Suprapubic skin (tissue), 4 donors: ENCODE results near the gene AIMP1. TPM values are rescaled to one million over a fixed set of nuclear protein-coding genes. Genes with fewer than 3 reads are reported as not detected.

Source experiments
- DNase-seq, 2 donors: peaks; one replicate each; pipeline ENCODE4 v3.0.0-alpha.2; 2019; ENCODE audit warnings: low spot score in 2 of 2
- H3K27ac ChIP-seq: fragments of 200-600 bp; sonication (generic); one replicate; pipeline ENCODE4 v1.5.1; 2019
- H3K27me3 ChIP-seq: fragments of 200-600 bp; sonication (generic); one replicate; pipeline ENCODE4 v1.5.1; 2019
- H3K36me3 ChIP-seq: fragments of 200-600 bp; sonication (generic); one replicate; pipeline ENCODE4 v1.5.1; 2019
- H3K4me1 ChIP-seq: fragments of 200-600 bp; sonication (generic); one replicate; pipeline ENCODE4 v1.5.1; 2019
- H3K4me3 ChIP-seq: fragments of 200-600 bp; sonication (generic); one replicate; pipeline ENCODE4 v1.5.1; 2019; ENCODE audit warnings: mild to moderate bottlenecking
- H3K9me3 ChIP-seq: fragments of 200-600 bp; sonication (generic); one replicate; pipeline ENCODE4 v1.5.1; 2019
- EP300 ChIP-seq: sonication (generic); formaldehyde crosslinking; IDR thresholded peaks from one replicate; pipeline ENCODE4 v1.6.1; 2017; ENCODE audit warnings: antibody characterized with exemption
- POLR2A ChIP-seq, 2 donors: fragments of 450-650 bp; IDR thresholded peaks; one replicate each; pipeline ENCODE4 v1.6.1; 2017; ENCODE audit warnings: antibody characterized with exemption in 2 of 2, mild to moderate bottlenecking in 2 of 2, moderate library complexity in 2 of 2
- POLR2AphosphoS5 ChIP-seq, 3 donors: sonication (generic); formaldehyde crosslinking; IDR thresholded peaks; one replicate each; pipeline ENCODE4 v1.6.1; 2017; ENCODE audit warnings: antibody characterized with exemption in 3 of 3
- WGBS: methylation state at CpG from one replicate; pipeline ENCODE4 v1.1.5; 2018; 5-methylcytosine and 5-hydroxymethylcytosine counted together
- total RNA-seq, 4 donors: library from RNA; depleted of rRNA; stranded (reverse); fragments of >200 nt; gene quantifications; one replicate each; pipeline ENCODE4 v1.1.0, GENCODE V29; 2016
- TF ChIP-seq, protein P1 (sequence below), 2 donors: fragments of 200-600 bp in 1 of 2; fragments of 450-650 bp in 1 of 2; sonication (generic) in 1 of 2; IDR thresholded peaks; one replicate each; pipeline ENCODE4 v1.5.1; 2016 to 2019; ENCODE audit warnings: antibody characterized with exemption in 2 of 2, mild to moderate bottlenecking in 1 of 2, moderate library complexity in 1 of 2

AIMP1 gene
- total RNA-seq, 4 donors from 2014 or later, result 17.0 to 26.6 (median 20.5) TPM

GRCh38 chr4:106302062-106302438, 14.3 kb upstream of the AIMP1 start:
- no peaks in the 10 kb centered on the region for H3K9me3 ChIP-seq
- H3K27me3 ChIP-seq, result no peaks in the 10 kb centered on the region
- H3K4me3 ChIP-seq, result no peak overlapping the region
- TF ChIP-seq, protein P1, sequence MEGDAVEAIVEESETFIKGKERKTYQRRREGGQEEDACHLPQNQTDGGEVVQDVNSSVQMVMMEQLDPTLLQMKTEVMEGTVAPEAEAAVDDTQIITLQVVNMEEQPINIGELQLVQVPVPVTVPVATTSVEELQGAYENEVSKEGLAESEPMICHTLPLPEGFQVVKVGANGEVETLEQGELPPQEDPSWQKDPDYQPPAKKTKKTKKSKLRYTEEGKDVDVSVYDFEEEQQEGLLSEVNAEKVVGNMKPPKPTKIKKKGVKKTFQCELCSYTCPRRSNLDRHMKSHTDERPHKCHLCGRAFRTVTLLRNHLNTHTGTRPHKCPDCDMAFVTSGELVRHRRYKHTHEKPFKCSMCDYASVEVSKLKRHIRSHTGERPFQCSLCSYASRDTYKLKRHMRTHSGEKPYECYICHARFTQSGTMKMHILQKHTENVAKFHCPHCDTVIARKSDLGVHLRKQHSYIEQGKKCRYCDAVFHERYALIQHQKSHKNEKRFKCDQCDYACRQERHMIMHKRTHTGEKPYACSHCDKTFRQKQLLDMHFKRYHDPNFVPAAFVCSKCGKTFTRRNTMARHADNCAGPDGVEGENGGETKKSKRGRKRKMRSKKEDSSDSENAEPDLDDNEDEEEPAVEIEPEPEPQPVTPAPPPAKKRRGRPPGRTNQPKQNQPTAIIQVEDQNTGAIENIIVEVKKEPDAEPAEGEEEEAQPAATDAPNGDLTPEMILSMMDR (IDR thresholded peaks at IDR 0.05), result no peak
- TF ChIP-seq EP300 (no peak), POLR2A (IDR thresholded peaks at IDR 0.05) (no peak), POLR2AphosphoS5 (IDR thresholded peaks at IDR 0.05) (no peak)
- H3K36me3 ChIP-seq, result peaks cover 6% of the 10 kb centered on the region
- DNase-seq, result no peak
- no peaks in the 10 kb centered on the region for H3K4me1 ChIP-seq
- H3K27ac ChIP-seq, result no peak overlapping the region
- 91% methylated on average over 4 of the region's 4 CpGs for WGBS

DNA sequence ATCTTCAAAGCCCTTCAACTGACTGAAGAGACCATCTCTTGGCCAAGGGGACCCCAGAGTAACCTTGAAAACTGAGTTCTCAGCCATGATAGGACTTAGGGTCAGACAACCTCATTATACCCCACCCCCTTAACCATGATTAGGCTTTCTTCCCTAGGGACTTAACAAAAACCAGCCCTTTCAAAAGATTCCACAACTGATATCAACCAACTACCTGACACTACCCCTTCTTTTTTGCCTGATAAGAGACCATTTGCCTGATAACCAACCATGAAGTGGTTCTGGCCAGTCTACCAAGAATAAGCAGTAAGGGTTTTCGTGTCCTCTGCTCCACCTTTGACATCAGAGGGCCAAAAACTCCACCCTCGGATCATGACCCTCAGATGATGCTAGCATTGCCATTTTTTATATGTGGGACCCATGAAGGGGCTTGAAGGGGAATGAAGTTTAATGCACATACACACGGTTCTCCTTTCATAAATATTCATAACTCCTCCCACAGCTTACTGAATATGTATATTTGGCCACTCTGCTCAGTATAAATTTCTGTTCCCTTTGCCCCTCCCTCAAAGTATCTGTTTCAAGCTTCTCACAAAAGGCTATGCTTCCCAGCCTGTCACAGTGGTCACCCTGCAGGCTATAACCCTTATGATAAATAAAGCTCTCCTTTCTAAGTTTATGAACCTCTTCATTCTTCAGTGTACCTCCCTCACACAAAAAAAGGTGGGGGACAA, 12.6 kb upstream of the AIMP1 start:
- Histone ChIP-seq H3K27me3 (no peaks in the 10 kb centered on the region), H3K27ac (no peak overlapping the region), H3K9me3 (no peaks in the 10 kb centered on the region), H3K36me3 (peaks cover 6% of the 10 kb centered on the region), H3K4me3 (no peak overlapping the region), H3K4me1 (no peaks in the 10 kb centered on the region)
- WGBS, result 94% methylated on average over 3 of the region's 3 CpGs
- no peak for TF ChIP-seq POLR2AphosphoS5 (IDR thresholded peaks at IDR 0.05)
- no peak for DNase-seq

- Histone ChIP-seq H3K27ac (no peak overlapping the region), H3K9me3 (no peaks in the 10 kb centered on the region), H3K27me3 (no peaks in the 10 kb centered on the region), H3K4me1 (no peaks in the 10 kb centered on the region), H3K4me3 (no peak overlapping the region), H3K36me3 (peaks cover 3% of the 10 kb centered on the region)
- no peak for DNase-seq
- TF ChIP-seq POLR2AphosphoS5 (IDR thresholded peaks at IDR 0.05), result no peak
- no peak for TF ChIP-seq EP300
- TF ChIP-seq, protein P1 (IDR thresholded peaks at IDR 0.05), result no peak
- no peak for TF ChIP-seq POLR2A (IDR thresholded peaks at IDR 0.05)
Measured at GRCh38 chr4:106304632-106305031, 11.7 kb upstream of the AIMP1 start.

- no peak overlapping the region for H3K4me3 ChIP-seq
Measured at GRCh38 chr4:106305435-106306055, 10.8 kb upstream of the AIMP1 start.

GRCh38 chr4:106306561-106306960, 9.8 kb upstream of the AIMP1 start:
- Histone ChIP-seq H3K27me3 (no peaks in the 10 kb centered on the region), H3K36me3 (no peaks in the 10 kb centered on the region), H3K4me3 (no peak overlapping the region), H3K4me1 (no peaks in the 10 kb centered on the region), H3K9me3 (no peaks in the 10 kb centered on the region), H3K27ac (no peak overlapping the region)
- TF ChIP-seq, protein P1 (IDR thresholded peaks at IDR 0.05), result no peak
- TF ChIP-seq POLR2A (IDR thresholded peaks at IDR 0.05), result no peak
- no peak for TF ChIP-seq EP300
- no peak for TF ChIP-seq POLR2AphosphoS5 (IDR thresholded peaks at IDR 0.05)
- DNase-seq, result no peak

More at GRCh38 chr4:106305435-106306055, 10.8 kb upstream of the AIMP1 start:
- Histone ChIP-seq H3K27ac (no peak overlapping the region), H3K9me3 (no peaks in the 10 kb centered on the region), H3K36me3 (no peaks in the 10 kb centered on the region), H3K4me1 (no peaks in the 10 kb centered on the region), H3K27me3 (no peaks in the 10 kb centered on the region)
- DNase-seq, result no peak
- no peak for TF ChIP-seq POLR2AphosphoS5 (IDR thresholded peaks at IDR 0.05)
- TF ChIP-seq, protein P1 (IDR thresholded peaks at IDR 0.05), result no peak
- TF ChIP-seq POLR2A (IDR thresholded peaks at IDR 0.05), result no peak
- WGBS, result 92% methylated on average over 4 of the region's 4 CpGs
